ENCODE results near the gene KIAA1671. TPM values are rescaled to one million over a fixed set of nuclear protein-coding genes. Genes with fewer than 3 reads are reported as not detected.

Gene KIAA1671
- total and polyA plus RNA-seq, 9 of the 15 experiments (the other 6 are each of a cell fraction or from before 2014, with no cell fraction given), result under 0.01 to 0.11 (median 0.02) TPM; not detected in 5

DNA sequence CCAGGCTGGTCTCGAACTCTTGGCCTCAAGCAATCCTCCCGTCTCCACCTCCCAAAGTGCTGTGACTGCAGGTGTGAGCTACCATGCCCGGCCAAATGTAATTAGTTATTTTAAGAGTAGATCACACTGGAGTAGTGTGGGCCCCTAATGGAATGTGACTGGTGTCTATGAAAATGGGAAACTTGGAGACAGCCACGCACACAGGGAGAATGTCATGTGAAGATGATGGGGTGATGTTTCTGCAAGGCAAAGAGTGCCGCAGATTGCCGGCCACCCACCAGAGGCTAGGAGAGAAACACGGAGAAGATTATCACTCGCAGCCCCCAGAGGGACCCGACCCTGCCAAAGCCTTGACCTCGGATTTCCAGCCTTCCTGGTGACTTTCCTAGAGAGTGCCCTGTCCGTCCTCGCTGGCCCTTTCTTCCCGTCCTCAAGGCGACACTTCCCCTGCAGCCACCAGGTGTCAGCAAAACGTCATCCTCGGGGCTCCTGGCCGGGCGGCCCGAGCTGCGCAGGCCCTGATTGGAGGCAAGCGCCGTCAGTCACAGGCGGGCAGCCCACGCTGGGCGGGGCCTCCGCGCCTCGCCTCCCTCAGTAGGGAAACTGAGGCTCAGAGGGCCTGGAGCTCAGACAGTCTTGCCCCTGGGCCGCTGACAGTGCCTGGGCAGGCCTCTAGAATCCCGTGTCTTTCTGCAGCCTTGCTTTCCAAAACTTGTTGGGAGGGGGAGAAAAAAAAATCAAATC, 283.2 kb downstream of the KIAA1671 start (continued):
- TF ChIP-seq, protein P1, sequence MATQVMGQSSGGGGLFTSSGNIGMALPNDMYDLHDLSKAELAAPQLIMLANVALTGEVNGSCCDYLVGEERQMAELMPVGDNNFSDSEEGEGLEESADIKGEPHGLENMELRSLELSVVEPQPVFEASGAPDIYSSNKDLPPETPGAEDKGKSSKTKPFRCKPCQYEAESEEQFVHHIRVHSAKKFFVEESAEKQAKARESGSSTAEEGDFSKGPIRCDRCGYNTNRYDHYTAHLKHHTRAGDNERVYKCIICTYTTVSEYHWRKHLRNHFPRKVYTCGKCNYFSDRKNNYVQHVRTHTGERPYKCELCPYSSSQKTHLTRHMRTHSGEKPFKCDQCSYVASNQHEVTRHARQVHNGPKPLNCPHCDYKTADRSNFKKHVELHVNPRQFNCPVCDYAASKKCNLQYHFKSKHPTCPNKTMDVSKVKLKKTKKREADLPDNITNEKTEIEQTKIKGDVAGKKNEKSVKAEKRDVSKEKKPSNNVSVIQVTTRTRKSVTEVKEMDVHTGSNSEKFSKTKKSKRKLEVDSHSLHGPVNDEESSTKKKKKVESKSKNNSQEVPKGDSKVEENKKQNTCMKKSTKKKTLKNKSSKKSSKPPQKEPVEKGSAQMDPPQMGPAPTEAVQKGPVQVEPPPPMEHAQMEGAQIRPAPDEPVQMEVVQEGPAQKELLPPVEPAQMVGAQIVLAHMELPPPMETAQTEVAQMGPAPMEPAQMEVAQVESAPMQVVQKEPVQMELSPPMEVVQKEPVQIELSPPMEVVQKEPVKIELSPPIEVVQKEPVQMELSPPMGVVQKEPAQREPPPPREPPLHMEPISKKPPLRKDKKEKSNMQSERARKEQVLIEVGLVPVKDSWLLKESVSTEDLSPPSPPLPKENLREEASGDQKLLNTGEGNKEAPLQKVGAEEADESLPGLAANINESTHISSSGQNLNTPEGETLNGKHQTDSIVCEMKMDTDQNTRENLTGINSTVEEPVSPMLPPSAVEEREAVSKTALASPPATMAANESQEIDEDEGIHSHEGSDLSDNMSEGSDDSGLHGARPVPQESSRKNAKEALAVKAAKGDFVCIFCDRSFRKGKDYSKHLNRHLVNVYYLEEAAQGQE (IDR thresholded peaks at IDR 0.05; ENCODE audit: borderline replicate concordance), result peak; percentile 76; the same call in 1 of the 2 replicates
- TF ChIP-seq, protein P1 (CRISPR knock-in tag; IDR thresholded peaks at IDR 0.05; ENCODE audit: low read depth), result no peak
- TF ChIP-seq ZNF24 (IDR thresholded peaks at IDR 0.05) (no peak), ATF1 (CRISPR knock-in tag; IDR thresholded peaks at IDR 0.05) (no peak), ATF1 (tag; IDR thresholded peaks at IDR 0.05) (peak; percentile 43; the same call in 1 of the 2 replicates), ZNF134 (CRISPR knock-in tag; conservative IDR thresholded peaks at IDR 0.05) (no peak), EGR1 (conservative IDR thresholded peaks at IDR 0.05) (peak; percentile 79), FOS (IDR thresholded peaks at IDR 0.05; ENCODE audit: extremely low read depth, insufficient read length) (peak; percentile 77), HNRNPK (IDR thresholded peaks at IDR 0.05; ENCODE audit: low read depth, low read length, poor library complexity, severe bottlenecking) (no peak), XRCC5 (IDR thresholded peaks at IDR 0.05; ENCODE audit: low read depth, low read length) (0 out of 2 replicates have a peak, but pooled peaks have one; percentile 43), EP300 (IDR thresholded peaks at IDR 0.05; ENCODE audit: low read length) (no peak)
- TF ChIP-seq, protein P2, sequence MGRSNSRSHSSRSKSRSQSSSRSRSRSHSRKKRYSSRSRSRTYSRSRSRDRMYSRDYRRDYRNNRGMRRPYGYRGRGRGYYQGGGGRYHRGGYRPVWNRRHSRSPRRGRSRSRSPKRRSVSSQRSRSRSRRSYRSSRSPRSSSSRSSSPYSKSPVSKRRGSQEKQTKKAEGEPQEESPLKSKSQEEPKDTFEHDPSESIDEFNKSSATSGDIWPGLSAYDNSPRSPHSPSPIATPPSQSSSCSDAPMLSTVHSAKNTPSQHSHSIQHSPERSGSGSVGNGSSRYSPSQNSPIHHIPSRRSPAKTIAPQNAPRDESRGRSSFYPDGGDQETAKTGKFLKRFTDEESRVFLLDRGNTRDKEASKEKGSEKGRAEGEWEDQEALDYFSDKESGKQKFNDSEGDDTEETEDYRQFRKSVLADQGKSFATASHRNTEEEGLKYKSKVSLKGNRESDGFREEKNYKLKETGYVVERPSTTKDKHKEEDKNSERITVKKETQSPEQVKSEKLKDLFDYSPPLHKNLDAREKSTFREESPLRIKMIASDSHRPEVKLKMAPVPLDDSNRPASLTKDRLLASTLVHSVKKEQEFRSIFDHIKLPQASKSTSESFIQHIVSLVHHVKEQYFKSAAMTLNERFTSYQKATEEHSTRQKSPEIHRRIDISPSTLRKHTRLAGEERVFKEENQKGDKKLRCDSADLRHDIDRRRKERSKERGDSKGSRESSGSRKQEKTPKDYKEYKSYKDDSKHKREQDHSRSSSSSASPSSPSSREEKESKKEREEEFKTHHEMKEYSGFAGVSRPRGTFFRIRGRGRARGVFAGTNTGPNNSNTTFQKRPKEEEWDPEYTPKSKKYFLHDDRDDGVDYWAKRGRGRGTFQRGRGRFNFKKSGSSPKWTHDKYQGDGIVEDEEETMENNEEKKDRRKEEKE (IDR thresholded peaks at IDR 0.05; ENCODE audit: borderline replicate concordance in 1 of 2, control insufficient read depth in 1 of 2, low read depth in 2 of 2, low read length in 1 of 2), result no peak
- TF ChIP-seq, protein P3, sequence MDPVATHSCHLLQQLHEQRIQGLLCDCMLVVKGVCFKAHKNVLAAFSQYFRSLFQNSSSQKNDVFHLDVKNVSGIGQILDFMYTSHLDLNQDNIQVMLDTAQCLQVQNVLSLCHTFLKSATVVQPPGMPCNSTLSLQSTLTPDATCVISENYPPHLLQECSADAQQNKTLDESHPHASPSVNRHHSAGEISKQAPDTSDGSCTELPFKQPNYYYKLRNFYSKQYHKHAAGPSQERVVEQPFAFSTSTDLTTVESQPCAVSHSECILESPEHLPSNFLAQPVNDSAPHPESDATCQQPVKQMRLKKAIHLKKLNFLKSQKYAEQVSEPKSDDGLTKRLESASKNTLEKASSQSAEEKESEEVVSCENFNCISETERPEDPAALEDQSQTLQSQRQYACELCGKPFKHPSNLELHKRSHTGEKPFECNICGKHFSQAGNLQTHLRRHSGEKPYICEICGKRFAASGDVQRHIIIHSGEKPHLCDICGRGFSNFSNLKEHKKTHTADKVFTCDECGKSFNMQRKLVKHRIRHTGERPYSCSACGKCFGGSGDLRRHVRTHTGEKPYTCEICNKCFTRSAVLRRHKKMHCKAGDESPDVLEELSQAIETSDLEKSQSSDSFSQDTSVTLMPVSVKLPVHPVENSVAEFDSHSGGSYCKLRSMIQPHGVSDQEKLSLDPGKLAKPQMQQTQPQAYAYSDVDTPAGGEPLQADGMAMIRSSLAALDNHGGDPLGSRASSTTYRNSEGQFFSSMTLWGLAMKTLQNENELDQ (CRISPR knock-in tag; IDR thresholded peaks at IDR 0.05; ENCODE audit: borderline replicate concordance), result no peak
